ENCODE results near the gene CCDC170.
A peak's percentile ranks its signal among the peaks of the same experiment; 100 is the strongest.
"Not testable (repeated sequence)": the region's sequence is repeated elsewhere in the genome, so short reads cannot be mapped to it uniquely, and the experiment has no call there.

Gene CCDC170

GRCh38 chr6:151493804-151494234 is at the start of gene CCDC170:
Gene CCDC170, plus strand, starts transcription at chr6:151494017. Its CDS starts 112 bp downstream, at chr6:151494129.
- no peak for DNase-seq

- no peak for DNase-seq
Measured at GRCh38 chr6:151445482-151445881, 48.3 kb upstream of the CCDC170 start.

- no peak for DNase-seq
Measured at GRCh38 chr6:151447237-151447636, 46.6 kb upstream of the CCDC170 start.

GRCh38 chr6:151448623-151449022 is 45.2 kb upstream of the CCDC170 start:
- no peak for DNase-seq

GRCh38 chr6:151450928-151451327 is 42.9 kb upstream of the CCDC170 start:
- not testable (repeated sequence) for DNase-seq

- DNase-seq, result no peak
Measured at GRCh38 chr6:151451417-151451949, 42.3 kb upstream of the CCDC170 start.

GRCh38 chr6:151451950-151452749 is 41.7 kb upstream of the CCDC170 start, which contains the start of gene RMND1:
Gene RMND1, minus strand, starts transcription at chr6:151452126. Its CDS starts 6,315 bp downstream, at chr6:151445811.
- DNase-seq, result peak; percentile 100

GRCh38 chr6:151452750-151453427 is 40.9 kb upstream of the CCDC170 start:
- no peak for DNase-seq

GRCh38 chr6:151455751-151456398 is 37.9 kb upstream of the CCDC170 start:
- DNase-seq, result not testable (repeated sequence)

GRCh38 chr6:151461673-151462072 is 32.1 kb upstream of the CCDC170 start:
- DNase-seq, result no peak

- DNase-seq, result no peak
Measured at GRCh38 chr6:151464702-151465101, 29.1 kb upstream of the CCDC170 start.

- DNase-seq, result no peak
Measured at GRCh38 chr6:151475653-151476523, 17.9 kb upstream of the CCDC170 start.

- no peak for DNase-seq
Measured at GRCh38 chr6:151477726-151478125, 16.1 kb upstream of the CCDC170 start.

- no peak for DNase-seq
Measured at GRCh38 chr6:151478670-151479069, 15.1 kb upstream of the CCDC170 start.

- DNase-seq, result no peak
Measured at GRCh38 chr6:151481786-151482185, 12.0 kb upstream of the CCDC170 start.

- DNase-seq, result no peak
Measured at GRCh38 chr6:151482290-151482689, 11.5 kb upstream of the CCDC170 start.

- no peak for DNase-seq
Measured at GRCh38 chr6:151483994-151484393, 9.8 kb upstream of the CCDC170 start.

GRCh38 chr6:151488226-151488625 is 5.6 kb upstream of the CCDC170 start:
- no peak for DNase-seq

GRCh38 chr6:151490996-151491395 is 2.8 kb upstream of the CCDC170 start:
- DNase-seq, result no peak

- DNase-seq, result no peak
Measured at GRCh38 chr6:151493161-151493803, 535 bp upstream of the CCDC170 start.

GRCh38 chr6:151494235-151494935 is 568 bp downstream of the CCDC170 start:
- DNase-seq, result no peak

All from DMS153 (cell line).